Skeletal muscle tissue (tissue), 4 donors: ENCODE data around the gene MAD1L1. TPM values are rescaled to one million over a fixed set of nuclear protein-coding genes. Genes with fewer than 3 reads are reported as not detected.

Experiments
- H3K27ac ChIP-seq: one replicate; pipeline ENCODE4 v1.7.0; 2013; ENCODE audit warnings: mild to moderate bottlenecking, low read depth, low read length, inconsistent platforms
- H3K27me3 ChIP-seq, 3 donors: one replicate each; pipeline ENCODE4 v1.7.0; 2013; ENCODE audit warnings: low read length in 3 of 3; ENCODE audit not compliant: control insufficient read depth in 3 of 3, insufficient read depth in 3 of 3
- H3K36me3 ChIP-seq, 3 donors: one replicate each; pipeline ENCODE4 v1.7.0; 2013; ENCODE audit warnings: low read length in 3 of 3; ENCODE audit not compliant: control insufficient read depth in 3 of 3, insufficient read depth in 3 of 3
- H3K4me1 ChIP-seq, 3 donors: one replicate each; pipeline ENCODE4 v1.7.0; 2013; ENCODE audit warnings: low read length in 3 of 3, mild to moderate bottlenecking in 3 of 3; ENCODE audit not compliant: control insufficient read depth in 3 of 3, insufficient read depth in 3 of 3
- H3K4me3 ChIP-seq, 3 donors: one replicate each; pipeline ENCODE4 v1.7.0; 2013; ENCODE audit warnings: low read length in 3 of 3
- H3K9ac ChIP-seq, 3 donors: one replicate each; pipeline ENCODE4 v1.7.0; 2013; ENCODE audit warnings: low read length in 3 of 3, mild to moderate bottlenecking in 3 of 3, moderate library complexity in 2 of 3, low read depth in 1 of 3
- H3K9me3 ChIP-seq, 3 donors: one replicate each; pipeline ENCODE4 v1.7.0; 2013; ENCODE audit warnings: low read length in 3 of 3; ENCODE audit not compliant: control insufficient read depth in 3 of 3
- total RNA-seq: library from RNA; depleted of rRNA; stranded (reverse); fragments of >200 nt; gene quantifications from one replicate; pipeline ENCODE4 v1.2.3, GENCODE V29; 2014
- donor health status: Osteomylitis.

Gene MAD1L1
- total RNA-seq, 1 donor from 2014 or later, result 42.3 TPM

GRCh38 chr7:2080477-2080876 is 152.3 kb downstream of the MAD1L1 start:
- H3K4me1 ChIP-seq, result peaks cover 6 to 9% (median 9%) of the 10 kb centered on the region in 3 donors
- H3K36me3 ChIP-seq, result peaks cover 0 to 12% (median 4%) of the 10 kb centered on the region in 3 donors
- no peak overlapping the region for H3K27ac ChIP-seq
- no peaks in the 10 kb centered on the region for H3K9me3 ChIP-seq
- H3K27me3 ChIP-seq, result no peaks in the 10 kb centered on the region
- no peak overlapping the region for H3K4me3 ChIP-seq
- H3K9ac ChIP-seq, result no peak overlapping the region

- Histone ChIP-seq H3K27ac (no peak overlapping the region), H3K4me1 (peaks cover 6 to 9% (median 9%) of the 10 kb centered on the region in 3 donors), H3K9me3 (no peaks in the 10 kb centered on the region), H3K9ac (peak overlapping the region in 1 of 3 donors; percentile 8), H3K4me3 (no peak overlapping the region), H3K36me3 (peaks cover 0 to 12% (median 4%) of the 10 kb centered on the region in 3 donors), H3K27me3 (no peaks in the 10 kb centered on the region)
Measured at GRCh38 chr7:2080060-2080387, 152.7 kb downstream of the MAD1L1 start.

DNA sequence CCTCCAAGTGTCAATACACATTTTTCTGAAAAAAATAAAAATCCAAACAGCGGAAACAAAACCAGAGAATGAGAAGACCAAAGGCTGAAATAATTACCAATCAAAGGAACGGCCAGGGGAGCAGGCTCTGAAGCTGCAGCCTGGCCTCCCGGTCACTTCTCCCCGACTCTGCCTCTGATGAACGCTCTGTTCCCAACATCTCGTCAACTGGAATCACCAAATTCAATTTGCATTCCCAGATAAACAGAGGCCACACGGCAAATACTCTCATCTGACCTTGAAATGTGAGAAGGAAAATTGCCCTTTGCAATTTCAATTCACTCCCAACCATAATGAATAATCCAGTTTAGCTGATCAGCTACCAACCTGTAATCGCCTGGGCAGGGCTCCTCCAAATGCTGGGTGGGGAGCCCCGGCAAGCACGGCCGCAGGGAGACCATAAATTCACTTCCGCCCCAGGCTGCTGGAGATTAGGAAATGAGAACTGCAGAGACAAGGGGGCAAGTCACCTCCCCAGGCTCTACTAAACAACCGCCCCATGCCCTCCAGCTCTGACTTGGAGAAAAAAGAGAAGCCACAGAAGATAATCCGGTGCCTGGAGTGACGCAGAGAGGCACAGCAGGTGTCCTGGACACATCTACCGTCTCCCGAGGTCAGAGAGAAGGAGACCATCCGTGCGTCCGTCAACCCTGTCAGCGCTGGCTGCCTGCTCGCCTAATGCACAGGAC is 153.2 kb downstream of the MAD1L1 start:
- Histone ChIP-seq H3K27me3 (no peaks in the 10 kb centered on the region), H3K9me3 (no peaks in the 10 kb centered on the region), H3K27ac (no peak overlapping the region), H3K9ac (peak overlapping the region in 1 of 3 donors; percentile 8), H3K4me1 (peaks cover 7 to 12% (median 10%) of the 10 kb centered on the region in 3 donors), H3K36me3 (peaks cover 0 to 12% (median 4%) of the 10 kb centered on the region in 3 donors), H3K4me3 (no peak overlapping the region)

DNA sequence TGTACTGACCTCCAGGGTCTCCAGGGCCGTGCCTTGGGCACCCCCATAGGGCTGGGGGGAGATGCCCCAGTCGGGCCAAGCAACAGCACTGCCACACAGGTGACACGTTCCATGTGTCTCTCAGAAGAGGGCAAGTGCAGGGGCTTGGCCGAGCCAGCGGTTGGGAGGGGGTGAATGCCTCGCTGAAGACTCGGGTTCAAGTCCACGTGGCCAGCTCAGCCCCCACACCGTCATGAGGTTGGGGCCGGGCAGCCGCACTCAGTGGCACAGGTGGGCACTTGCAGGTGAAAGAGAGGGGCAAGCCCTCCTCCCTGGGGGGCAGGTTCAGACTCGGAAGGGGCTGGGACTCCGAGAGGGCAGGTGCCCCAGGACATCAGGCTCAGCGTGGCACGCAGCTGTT is 153.8 kb downstream of the MAD1L1 start:
- Histone ChIP-seq H3K27ac (no peak overlapping the region), H3K4me1 (peaks cover 11 to 16% (median 16%) of the 10 kb centered on the region in 3 donors), H3K36me3 (peaks cover 0 to 10% (median 4%) of the 10 kb centered on the region in 3 donors), H3K9me3 (no peaks in the 10 kb centered on the region), H3K9ac (no peak overlapping the region), H3K4me3 (no peak overlapping the region), H3K27me3 (no peaks in the 10 kb centered on the region)

GRCh38 chr7:2076649-2077064 is 156.1 kb downstream of the MAD1L1 start:
- Histone ChIP-seq H3K27me3 (no peaks in the 10 kb centered on the region), H3K4me1 (peaks cover 11 to 18% (median 16%) of the 10 kb centered on the region in 3 donors), H3K27ac (no peak overlapping the region), H3K36me3 (peaks cover 0 to 8% (median 4%) of the 10 kb centered on the region in 3 donors), H3K9ac (no peak overlapping the region), H3K9me3 (no peaks in the 10 kb centered on the region), H3K4me3 (no peak overlapping the region)

DNA sequence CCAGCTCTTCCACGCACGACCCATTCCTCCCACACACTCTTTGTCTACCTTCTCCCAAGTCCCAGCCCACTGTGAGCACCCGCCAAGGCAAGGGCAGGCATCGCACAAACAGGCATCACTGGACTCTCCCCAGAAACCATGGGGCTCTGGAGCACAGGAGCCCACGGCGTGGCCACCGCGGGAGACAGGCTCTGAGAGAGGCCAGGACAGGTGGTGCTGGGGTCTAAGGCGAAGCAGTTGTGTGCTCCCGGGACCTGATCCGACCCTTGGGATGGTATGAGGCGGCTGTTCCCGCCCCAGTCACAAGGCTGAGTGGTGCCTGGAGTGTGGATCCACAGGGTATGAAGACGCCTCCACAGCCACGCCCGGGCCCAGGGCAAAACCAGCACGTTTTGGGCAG is 156.9 kb downstream of the MAD1L1 start:
- Histone ChIP-seq H3K27ac (no peak overlapping the region), H3K27me3 (no peaks in the 10 kb centered on the region), H3K4me1 (peaks cover 11 to 18% (median 16%) of the 10 kb centered on the region in 3 donors), H3K4me3 (no peak overlapping the region), H3K9me3 (no peaks in the 10 kb centered on the region), H3K9ac (no peak overlapping the region), H3K36me3 (peaks cover 0 to 8% (median 4%) of the 10 kb centered on the region in 3 donors)

DNA sequence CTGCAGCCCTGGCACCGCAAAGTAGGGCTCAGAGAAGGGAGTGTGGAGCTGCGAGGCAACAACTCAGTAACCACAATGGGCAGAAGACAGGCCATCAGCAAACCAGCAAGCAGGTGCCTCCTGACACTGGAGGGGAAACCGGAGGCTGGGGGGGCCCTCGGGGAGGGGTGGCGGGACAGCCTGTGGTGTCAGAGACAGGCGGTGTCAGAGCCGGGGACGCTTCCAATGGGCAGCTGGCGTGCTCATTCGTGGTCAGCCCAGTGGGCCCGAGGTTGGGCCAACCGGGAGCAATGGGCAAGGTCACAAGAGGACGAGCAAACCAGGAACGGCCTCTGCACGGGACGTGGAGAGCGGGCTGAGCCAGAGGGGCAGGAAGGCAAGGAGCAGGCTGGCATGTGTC is 158.1 kb downstream of the MAD1L1 start:
- H3K27ac ChIP-seq, result no peak overlapping the region
- H3K27me3 ChIP-seq, result no peaks in the 10 kb centered on the region
- no peaks in the 10 kb centered on the region for H3K9me3 ChIP-seq
- H3K9ac ChIP-seq, result peak overlapping the region in 1 of 3 donors; percentile 33
- peaks cover 0 to 8% (median 4%) of the 10 kb centered on the region in 3 donors for H3K36me3 ChIP-seq
- H3K4me3 ChIP-seq, result no peak overlapping the region
- H3K4me1 ChIP-seq, result peaks cover 8 to 21% (median 12%) of the 10 kb centered on the region in 3 donors

GRCh38 chr7:2072798-2073197 is 159.9 kb downstream of the MAD1L1 start:
- Histone ChIP-seq H3K9me3 (no peaks in the 10 kb centered on the region), H3K4me1 (peaks cover 5 to 34% (median 8%) of the 10 kb centered on the region in 3 donors), H3K27ac (no peak overlapping the region), H3K27me3 (no peaks in the 10 kb centered on the region), H3K4me3 (no peak overlapping the region), H3K36me3 (peaks cover 0 to 13% (median 12%) of the 10 kb centered on the region in 3 donors), H3K9ac (no peak overlapping the region)

GRCh38 chr7:2072042-2072441 is 160.7 kb downstream of the MAD1L1 start:
- H3K36me3 ChIP-seq, result peaks cover 0 to 16% (median 12%) of the 10 kb centered on the region in 3 donors
- H3K4me1 ChIP-seq, result peaks cover 5 to 34% (median 8%) of the 10 kb centered on the region in 3 donors
- no peaks in the 10 kb centered on the region for H3K9me3 ChIP-seq
- no peak overlapping the region for H3K9ac ChIP-seq
- no peak overlapping the region for H3K27ac ChIP-seq
- no peak overlapping the region for H3K4me3 ChIP-seq
- H3K27me3 ChIP-seq, result no peaks in the 10 kb centered on the region

DNA sequence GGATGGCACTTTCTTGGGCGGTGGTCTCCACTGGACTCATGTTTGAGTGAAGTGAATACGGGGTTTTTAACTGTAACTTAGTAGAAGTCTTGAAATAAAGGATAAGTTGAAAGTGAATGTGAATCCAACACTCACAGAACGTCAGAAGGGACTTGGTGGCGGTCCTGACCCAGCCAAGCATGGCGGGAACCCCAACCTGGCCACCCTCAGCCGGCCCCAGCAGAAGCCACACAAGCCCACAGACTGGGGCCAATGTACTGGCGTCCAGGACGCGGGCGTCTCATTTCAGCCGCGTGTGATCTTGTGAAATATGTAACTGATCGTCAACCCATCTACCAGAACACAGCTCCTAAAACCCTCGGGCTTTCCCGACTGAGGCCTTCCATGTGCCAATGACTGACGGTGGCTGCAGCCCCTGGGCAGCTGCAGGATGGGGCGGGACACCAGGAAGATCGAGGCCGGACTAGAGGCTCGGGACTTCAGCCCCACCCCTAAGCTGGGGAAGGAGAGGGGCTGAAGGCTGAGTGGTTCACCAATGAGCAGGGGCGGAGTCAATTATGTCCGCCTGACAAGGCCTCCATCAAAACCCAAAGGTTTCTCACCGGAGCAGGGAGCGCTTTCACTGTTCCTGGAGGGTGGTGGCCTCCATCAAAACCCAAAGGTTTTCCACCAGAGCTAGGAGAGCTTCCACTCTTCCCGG is 161.5 kb downstream of the MAD1L1 start:
- H3K27me3 ChIP-seq, result no peaks in the 10 kb centered on the region
- no peak overlapping the region for H3K4me3 ChIP-seq
- no peaks in the 10 kb centered on the region for H3K9me3 ChIP-seq
- H3K27ac ChIP-seq, result no peak overlapping the region
- H3K4me1 ChIP-seq, result peaks cover 5 to 39% (median 8%) of the 10 kb centered on the region in 3 donors
- H3K36me3 ChIP-seq, result peaks cover 0 to 12% (median 8%) of the 10 kb centered on the region in 3 donors
- H3K9ac ChIP-seq, result no peak overlapping the region
